Esophagus muscularis mucosa (tissue), 4 donors: Measurements from ENCODE around the gene NBPF11. TPM values are rescaled to one million over a fixed set of nuclear protein-coding genes. Genes with fewer than 3 reads are reported as not detected.

Source experiments
- DNase-seq: peaks from one replicate; pipeline ENCODE4 v3.0.0-alpha.2; 2017; ENCODE audit errors: extremely low spot score
- H3K27ac ChIP-seq, 4 donors: fragments of 200-600 bp; sonication (generic); replicated peaks in 1 of 4; 1 replicate in 3 of 4; 2 replicates in 1 of 4; pipeline ENCODE4 v1.5.1; 2016 to 2019; ENCODE audit warnings: mild to moderate bottlenecking in 1 of 4
- H3K27me3 ChIP-seq, 4 donors: fragments of 200-600 bp; sonication (generic); one replicate each; pipeline versions ENCODE4 v1.5.1 to v1.6.0; 2016 to 2019
- H3K36me3 ChIP-seq, 4 donors: fragments of 200-600 bp; sonication (generic); one replicate each; pipeline ENCODE4 v1.5.1; 2016 to 2019
- H3K4me1 ChIP-seq, 4 donors: fragments of 200-600 bp; sonication (generic); one replicate each; pipeline ENCODE4 v1.5.1; 2016 to 2019
- H3K4me3 ChIP-seq, 4 donors: fragments of 200-600 bp; sonication (generic); 1 replicate in 2 of 4; 2 replicates in 2 of 4; pipeline ENCODE4 v1.5.1; 2016 to 2019; ENCODE audit warnings: mild to moderate bottlenecking in 4 of 4, moderate library complexity in 1 of 4
- H3K9me3 ChIP-seq, 4 donors: fragments of 200-600 bp; sonication (generic); 1 replicate in 3 of 4; 2 replicates in 1 of 4; pipeline ENCODE4 v1.5.1; 2016 to 2019
- CTCF ChIP-seq, 3 experiments: fragments of 200-600 bp in 2 of 3; fragments of 450-650 bp in 1 of 3; sonication (generic) in 2 of 3; IDR thresholded peaks; one replicate each; pipeline ENCODE4 v1.5.1; 2017 to 2019; ENCODE audit warnings: antibody characterized with exemption in 3 of 3, mild to moderate bottlenecking in 2 of 3, moderate library complexity in 1 of 3
- EP300 ChIP-seq: sonication (generic); formaldehyde crosslinking; IDR thresholded peaks from one replicate; pipeline ENCODE4 v1.6.1; 2017; ENCODE audit warnings: antibody characterized with exemption
- POLR2A ChIP-seq: fragments of 450-650 bp; IDR thresholded peaks from one replicate; pipeline ENCODE4 v1.6.1; 2017; ENCODE audit warnings: antibody characterized with exemption, moderate library complexity, mild to moderate bottlenecking, low read depth
- POLR2AphosphoS5 ChIP-seq, 2 donors: sonication (generic); formaldehyde crosslinking; IDR thresholded peaks; one replicate each; pipeline ENCODE4 v1.6.1; 2017; ENCODE audit warnings: antibody characterized with exemption in 2 of 2
- WGBS: methylation state at CpG from one replicate; pipeline ENCODE4 v1.1.5; 2018; 5-methylcytosine and 5-hydroxymethylcytosine counted together
- intact Hi-C: fragments of 100-400 bp; cut with DNase I; formaldehyde crosslinking; loops from one replicate; pipeline ENCODE4 v1.15.1; 2023
- total RNA-seq, 4 donors: library from RNA; depleted of rRNA; stranded (reverse); fragments of >200 nt; gene quantifications; one replicate each; pipeline versions ENCODE4 v1.1.0 to v1.2.1, GENCODE V29; 2016

The NBPF11 gene
- total RNA-seq, 4 donors from 2014 or later = 5.1 to 8.0 (median 6.7) TPM

GRCh38 chr1:148162363-148162762 lies 10.3 kb upstream of the NBPF11 start:
- no peak overlapping the region for H3K27ac ChIP-seq
- H3K9me3 ChIP-seq = no peaks in the 10 kb centered on the region
- intact Hi-C loops = no loop called here
- H3K4me1 ChIP-seq = peaks cover 0 to 13% (median 2%) of the 10 kb centered on the region in 4 donors
- no peaks in the 10 kb centered on the region for H3K36me3 ChIP-seq
- H3K4me3 ChIP-seq = no peak overlapping the region
- DNase-seq = peak; percentile 90
- H3K27me3 ChIP-seq = peaks cover 0 to 48% (median 14%) of the 10 kb centered on the region in 4 donors
- 92% methylated on average over 25 of the region's 25 CpGs for whole genome bisulfite sequencing
- no peak for TF ChIP-seq POLR2A
- no peak for TF ChIP-seq CTCF (IDR thresholded peaks at IDR 0.05)
- TF ChIP-seq POLR2AphosphoS5 (IDR thresholded peaks at IDR 0.05) = no peak
- TF ChIP-seq EP300 = no peak

GRCh38 chr1:148161053-148161901 lies 9.2 kb upstream of the NBPF11 start:
- H3K27me3 ChIP-seq = peaks cover 0 to 48% (median 14%) of the 10 kb centered on the region in 4 donors
- 92% methylated on average over 42 of the region's 42 CpGs for WGBS

GRCh38 chr1:148160343-148161052 lies 8.4 kb upstream of the NBPF11 start:
- no peak for TF ChIP-seq CTCF (IDR thresholded peaks at IDR 0.05)
- TF ChIP-seq POLR2AphosphoS5 (IDR thresholded peaks at IDR 0.05) = no peak
- no peak for TF ChIP-seq EP300
- TF ChIP-seq POLR2A = no peak
- Histone ChIP-seq H3K36me3 (no peaks in the 10 kb centered on the region), H3K4me1 (peaks cover 0 to 13% (median 2%) of the 10 kb centered on the region in 4 donors), H3K27ac (no peak overlapping the region), H3K9me3 (no peaks in the 10 kb centered on the region), H3K4me3 (peak overlapping the region in 2 of 4 donors; percentile 9 to 12), H3K27me3 (peaks cover 0 to 56% (median 17%) of the 10 kb centered on the region in 4 donors)
- DNase-seq = no peak
- 77% methylated on average over 36 of the region's 43 CpGs for WGBS
- intact Hi-C loops = no loop called here

More at GRCh38 chr1:148161053-148161901, 9.2 kb upstream of the NBPF11 start:
- no peak for DNase-seq
- TF ChIP-seq CTCF (IDR thresholded peaks at IDR 0.05) (no peak), POLR2A (no peak), POLR2AphosphoS5 (IDR thresholded peaks at IDR 0.05) (no peak), EP300 (no peak)
- no peak overlapping the region for H3K4me3 ChIP-seq
- no peak overlapping the region for H3K27ac ChIP-seq
- no peaks in the 10 kb centered on the region for H3K9me3 ChIP-seq
- H3K36me3 ChIP-seq = no peaks in the 10 kb centered on the region
- peaks cover 0 to 13% (median 2%) of the 10 kb centered on the region in 4 donors for H3K4me1 ChIP-seq
- intact Hi-C loops = no loop called here

GRCh38 chr1:148160048-148160342 lies 7.9 kb upstream of the NBPF11 start:
- no peak overlapping the region for H3K4me3 ChIP-seq
- no peak for DNase-seq
- H3K36me3 ChIP-seq = no peaks in the 10 kb centered on the region
- H3K27ac ChIP-seq = no peak overlapping the region
- WGBS = 77% methylated on average over 15 of the region's 15 CpGs
- intact Hi-C loops = no loop called here
- H3K9me3 ChIP-seq = no peaks in the 10 kb centered on the region
- peaks cover 0 to 13% (median 2%) of the 10 kb centered on the region in 4 donors for H3K4me1 ChIP-seq
- TF ChIP-seq POLR2A = no peak
- no peak for TF ChIP-seq POLR2AphosphoS5 (IDR thresholded peaks at IDR 0.05)
- no peak for TF ChIP-seq CTCF (IDR thresholded peaks at IDR 0.05)
- peaks cover 0 to 58% (median 17%) of the 10 kb centered on the region in 4 donors for H3K27me3 ChIP-seq
